GM12878 (cell line): ENCODE data around the gene IL17A. TPM values are rescaled to one million over a fixed set of nuclear protein-coding genes. Genes with fewer than 3 reads are reported as not detected.

Experiments used
- ATAC-seq: fragments of 200-7000 bp; cut with Tn5 transposase; 3 replicates; pipeline ENCODE4 v1.9.1; 2020; ENCODE audit warnings: mild to moderate bottlenecking, moderate library complexity
- BruUV-seq: library from RNA; stranded (reverse); fragments of 400-500 nt; replicated peaks from 2 replicates; lab custom pipeline; 2021; lab: Mats Ljungman, UMichigan
- CTCF ChIA-PET: fragments of 300-600 bp; sonication (Branson Sonifier 250); formaldehyde crosslinking; extraction: SDS; loops from one replicate; lab custom pipeline; 2021; ENCODE audit warnings: inconsistent platforms; lab: Yijun Ruan, JAX
- POLR2A ChIA-PET: fragments of 350-600 bp; formaldehyde crosslinking; extraction: SDS; loops from one replicate; lab custom pipeline; 2021; ENCODE audit warnings: inconsistent platforms; lab: Charles Lee
- RAD21 ChIA-PET: fragments of 300-600 bp; sonication (Branson Sonifier 250); formaldehyde crosslinking; loops from one replicate; lab custom pipeline; 2023; ENCODE audit warnings: antibody characterized with exemption; ENCODE audit not compliant: unreplicated experiment; lab: Charles Lee
- SMC1A ChIA-PET: fragments of 300-600 bp; sonication (Branson Sonifier 250); formaldehyde crosslinking; loops from one replicate; lab custom pipeline; 2023; ENCODE audit not compliant: unreplicated experiment, uncharacterized antibody; lab: Charles Lee
- DNase-seq: peaks from one replicate; pipeline ENCODE4 v3.0.0-alpha.2; 2011; ENCODE audit warnings: low read depth, low spot score
- FAIRE-seq: peaks from 3 replicates; lab custom pipeline; 2011; peaks lifted over from hg19 to GRCh38; lab: Jason Lieb, UNC
- H2AFZ ChIP-seq: 2 replicates; pipeline ENCODE4 v1.6.0; 2011; ENCODE audit warnings: low read depth, low read length, control low read depth; ENCODE audit not compliant: control insufficient read depth
- H3K27ac ChIP-seq: 2 replicates; pipeline ENCODE4 v1.5.1; 2011; ENCODE audit warnings: control low read depth; ENCODE audit not compliant: control insufficient read depth, insufficient read depth
- H3K27me3 ChIP-seq, 2 experiments: replicated peaks in 1 of 2; 2 replicates each; pipeline versions ENCODE4 v1.6.0 to v1.6.1; 2011; ENCODE audit warnings: low read length in 1 of 2; ENCODE audit not compliant: control insufficient read depth in 2 of 2, insufficient read depth in 2 of 2
- H3K36me3 ChIP-seq, 2 experiments: 2 replicates each; pipeline ENCODE4 v1.5.1; 2011; ENCODE audit warnings: low read length in 1 of 2; ENCODE audit not compliant: control insufficient read depth in 2 of 2, insufficient read depth in 2 of 2
- H3K4me1 ChIP-seq: 2 replicates; pipeline ENCODE4 v1.6.1; 2011; ENCODE audit warnings: mild to moderate bottlenecking, low read length, moderate library complexity, mixed read lengths; ENCODE audit not compliant: control insufficient read depth, insufficient read depth
- H3K4me2 ChIP-seq: 2 replicates; pipeline ENCODE4 v1.6.0; 2011; ENCODE audit warnings: control low read depth; ENCODE audit not compliant: control insufficient read depth, insufficient read depth
- H3K4me3 ChIP-seq: fragments of 200-600 bp; sonication (generic); 2 replicates; pipeline ENCODE4 v1.5.1; 2016
- H3K79me2 ChIP-seq: 2 replicates; pipeline ENCODE4 v1.6.0; 2011; ENCODE audit warnings: low read length; ENCODE audit not compliant: control insufficient read depth, insufficient read depth
- H3K9ac ChIP-seq: 2 replicates; pipeline ENCODE4 v1.8.0; 2011; ENCODE audit warnings: low read length, control low read depth, mixed read lengths; ENCODE audit not compliant: control insufficient read depth, insufficient read depth
- H3K9me3 ChIP-seq: replicated peaks from 3 replicates; pipeline ENCODE4 v1.5.1; 2011; ENCODE audit warnings: mild to moderate bottlenecking, low read length; ENCODE audit not compliant: control insufficient read depth, insufficient read depth
- H4K20me1 ChIP-seq: 2 replicates; pipeline ENCODE4 v1.6.0; 2011; ENCODE audit not compliant: control insufficient read depth, insufficient read depth
- BHLHE40 ChIP-seq, 2 experiments: fragments of 450-650 bp in 1 of 2; IDR thresholded peaks; 2 replicates each; pipeline ENCODE4 v1.6.1; 2011 to 2017; ENCODE audit warnings: low read depth in 2 of 2, borderline replicate concordance in 1 of 2, improper control_type of control experiment in 1 of 2, low read length in 1 of 2, mild to moderate bottlenecking in 1 of 2
- MTA2 ChIP-seq: fragments of 450-650 bp; IDR thresholded peaks from 2 replicates; pipeline ENCODE4 v1.6.1; 2016; ENCODE audit warnings: low read depth, mild to moderate bottlenecking, moderate library complexity
- NFYA ChIP-seq: IDR thresholded peaks from 2 replicates; pipeline ENCODE4 v1.6.1; 2011; ENCODE audit warnings: low read depth, mild to moderate bottlenecking, low read length, improper control_type of control experiment, borderline replicate concordance
- PAX8 ChIP-seq: fragments of 450-650 bp; IDR thresholded peaks from 2 replicates; pipeline ENCODE4 v1.6.1; 2017; ENCODE audit warnings: mild to moderate bottlenecking, moderate library complexity
- PKNOX1 ChIP-seq: fragments of 450-650 bp; IDR thresholded peaks from 2 replicates; pipeline ENCODE4 v1.6.1; 2016; ENCODE audit warnings: mild to moderate bottlenecking
- RAD51 ChIP-seq: fragments of 450-650 bp; IDR thresholded peaks from 2 replicates; pipeline ENCODE4 v1.6.1; 2016; ENCODE audit warnings: moderate library complexity, mild to moderate bottlenecking, inconsistent platforms
- USF1 ChIP-seq: IDR thresholded peaks from 2 replicates; pipeline ENCODE4 v1.6.1; 2011; ENCODE audit warnings: borderline replicate concordance, low read depth, mild to moderate bottlenecking, moderate library complexity, mixed read lengths, low read length; ENCODE audit not compliant: insufficient read depth; ENCODE audit errors: extremely low read length
- WGBS: methylation state at CpG from one replicate; pipeline ENCODE4 v1.1.6; 2016; ENCODE audit warnings: low lambda C conversion rate; ENCODE audit not compliant: insufficient replicate concordance, insufficient coverage; ENCODE audit errors: missing lambda C conversion rate; 5-methylcytosine and 5-hydroxymethylcytosine counted together
- in situ Hi-C: fragments of 300-500 bp; cut with MboI; formaldehyde crosslinking; loops from 9 replicates; pipeline ENCODE4 v1.14.3; 2018; ENCODE audit warnings: mixed read lengths
- intact Hi-C: fragments of 100-400 bp; cut with micrococcal nuclease; formaldehyde crosslinking; loops from one replicate; pipeline ENCODE4 v1.14.2; 2022; ENCODE audit not compliant: unreplicated experiment
- polyA plus RNA-seq, 11 experiments: library from polyadenylated mRNA; depleted of rRNA in 4 of 11; unstranded in 6 of 11; stranded (reverse) in 5 of 11; fragments of >200 nt; fragmentation: Nextera tagmentation in 4 of 11; fragmentation: Illumina TruSeq in 1 of 11; extraction: Ambion mirVana in 4 of 11; extraction: Trizol in 1 of 11; gene quantifications; 1 replicate in 1 of 11; 2 replicates in 10 of 11; pipeline versions ENCODE4 v1.2.1 to v1.2.3, GENCODE V29; 2011 to 2016; ENCODE audit warnings: inconsistent platforms in 2 of 11, missing spikeins in 2 of 11, low read depth in 1 of 11
- total RNA-seq, 4 experiments: library from RNA; depleted of rRNA in 3 of 4; stranded (reverse); fragments of >200 nt in 3 of 4; fragmentation: Illumina TruSeq in 1 of 4; extraction: Trizol in 1 of 4; gene quantifications; 2 replicates each; pipeline versions ENCODE4 v1.2.1 to v1.2.3, GENCODE V29; 2013 to 2021

The IL17A gene
- total and polyA plus RNA-seq, 10 of the 15 experiments (the other 5 are each of a cell fraction or from before 2014, with no cell fraction given) = not detected

GRCh38 chr6:52164319-52165094, 21.7 kb upstream of the IL17A start:
- no peak overlapping the region for H3K4me3 ChIP-seq
- in situ Hi-C loops (loop anchor here (5.0 to 10.0 kb wide), 4 partner anchors 68 to 500 kb away; no protein-coding TSS in a partner anchor), intact Hi-C loops (loop anchor here (5.0 kb wide), 1 partner anchor 498 kb away; no protein-coding TSS in a partner anchor)
- H3K4me1 ChIP-seq = peaks cover 9% of the 10 kb centered on the region; the same call in 1 of the 2 replicates
- no peaks in the 10 kb centered on the region for H3K36me3 ChIP-seq
- no TSS peak for BruUV-seq
- H2AFZ ChIP-seq = no peak overlapping the region
- no peaks in the 10 kb centered on the region for H3K27me3 ChIP-seq
- ChIA-PET POLR2A (interaction anchor here (0.5 kb wide), 1 partner anchor 182 kb away, joined by 5 read pairs; no protein-coding TSS in a partner anchor), RAD21 (interaction anchor here (0.6 to 4.6 kb wide), 7 partner anchors 69 to 818 kb away, joined by 3 to 51 read pairs (median 7); partner anchors contain the start of gene MCM3), SMC1A (interaction anchor here (0.7 to 7.1 kb wide), 16 partner anchors 9 to 251 kb away, joined by 3 to 91 read pairs (median 4); partner anchors contain the start of gene IL17A), CTCF (interaction anchor here (0.9 to 6.1 kb wide), 18 partner anchors 8 to 253 kb away, joined by 3 to 129 read pairs (median 4); no protein-coding TSS in a partner anchor)
- WGBS = 54% methylated on average over 3 of the region's 3 CpGs
- no peak for FAIRE-seq
- DNase-seq = no peak
- H3K79me2 ChIP-seq = no peaks in the 10 kb centered on the region
- peaks cover 12% of the 10 kb centered on the region; the same call in 2 of the 3 replicates for H3K9me3 ChIP-seq
- H4K20me1 ChIP-seq = no peaks in the 10 kb centered on the region
- peak; percentile 21; the same call in 2 of the 3 replicates for ATAC-seq
- no peak overlapping the region for H3K4me2 ChIP-seq
- H3K9ac ChIP-seq = no peak overlapping the region
- TF ChIP-seq NFYA = no peak
- TF ChIP-seq BHLHE40 (IDR thresholded peaks at IDR 0.05; ENCODE audit: borderline replicate concordance in 1 of 2, low read depth in 2 of 2, low read length in 1 of 2) = peak in 1 of 2 experiments; percentile 71; a peak in 2 of 4 replicates
- no peak for TF ChIP-seq USF1
- no peak for TF ChIP-seq PKNOX1
- TF ChIP-seq MTA2 = no peak
- no peak for TF ChIP-seq RAD51
- TF ChIP-seq PAX8 = no peak
- H3K27ac ChIP-seq = no peak overlapping the region
